ENCODE measurements around the gene PDIA5.

GRCh38 chr3:123078101-123078500, 11.3 kb downstream of the PDIA5 start:
- no peak for TF ChIP-seq KAT7 (CRISPR knock-in tag; IDR thresholded peaks at IDR 0.05; ENCODE audit: borderline replicate concordance)
- TF ChIP-seq, protein P1, sequence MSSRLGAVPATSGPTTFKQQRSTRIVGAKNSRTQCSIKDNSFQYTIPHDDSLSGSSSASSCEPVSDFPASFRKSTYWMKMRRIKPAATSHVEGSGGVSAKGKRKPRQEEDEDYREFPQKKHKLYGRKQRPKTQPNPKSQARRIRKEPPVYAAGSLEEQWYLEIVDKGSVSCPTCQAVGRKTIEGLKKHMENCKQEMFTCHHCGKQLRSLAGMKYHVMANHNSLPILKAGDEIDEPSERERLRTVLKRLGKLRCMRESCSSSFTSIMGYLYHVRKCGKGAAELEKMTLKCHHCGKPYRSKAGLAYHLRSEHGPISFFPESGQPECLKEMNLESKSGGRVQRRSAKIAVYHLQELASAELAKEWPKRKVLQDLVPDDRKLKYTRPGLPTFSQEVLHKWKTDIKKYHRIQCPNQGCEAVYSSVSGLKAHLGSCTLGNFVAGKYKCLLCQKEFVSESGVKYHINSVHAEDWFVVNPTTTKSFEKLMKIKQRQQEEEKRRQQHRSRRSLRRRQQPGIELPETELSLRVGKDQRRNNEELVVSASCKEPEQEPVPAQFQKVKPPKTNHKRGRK (CRISPR knock-in tag; IDR thresholded peaks at IDR 0.05; ENCODE audit: borderline replicate concordance) = no peak
- no peak for TF ChIP-seq FOXJ3 (CRISPR knock-in tag; IDR thresholded peaks at IDR 0.05; ENCODE audit: borderline replicate concordance)
- TF ChIP-seq, protein P2, sequence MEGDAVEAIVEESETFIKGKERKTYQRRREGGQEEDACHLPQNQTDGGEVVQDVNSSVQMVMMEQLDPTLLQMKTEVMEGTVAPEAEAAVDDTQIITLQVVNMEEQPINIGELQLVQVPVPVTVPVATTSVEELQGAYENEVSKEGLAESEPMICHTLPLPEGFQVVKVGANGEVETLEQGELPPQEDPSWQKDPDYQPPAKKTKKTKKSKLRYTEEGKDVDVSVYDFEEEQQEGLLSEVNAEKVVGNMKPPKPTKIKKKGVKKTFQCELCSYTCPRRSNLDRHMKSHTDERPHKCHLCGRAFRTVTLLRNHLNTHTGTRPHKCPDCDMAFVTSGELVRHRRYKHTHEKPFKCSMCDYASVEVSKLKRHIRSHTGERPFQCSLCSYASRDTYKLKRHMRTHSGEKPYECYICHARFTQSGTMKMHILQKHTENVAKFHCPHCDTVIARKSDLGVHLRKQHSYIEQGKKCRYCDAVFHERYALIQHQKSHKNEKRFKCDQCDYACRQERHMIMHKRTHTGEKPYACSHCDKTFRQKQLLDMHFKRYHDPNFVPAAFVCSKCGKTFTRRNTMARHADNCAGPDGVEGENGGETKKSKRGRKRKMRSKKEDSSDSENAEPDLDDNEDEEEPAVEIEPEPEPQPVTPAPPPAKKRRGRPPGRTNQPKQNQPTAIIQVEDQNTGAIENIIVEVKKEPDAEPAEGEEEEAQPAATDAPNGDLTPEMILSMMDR (IDR thresholded peaks at IDR 0.05) = no peak
- TF ChIP-seq E2F4 (CRISPR knock-in tag; IDR thresholded peaks at IDR 0.05; ENCODE audit: borderline replicate concordance, low read depth) = no peak
- TF ChIP-seq USF2 (CRISPR knock-in tag; IDR thresholded peaks at IDR 0.05) = no peak
- no peak for TF ChIP-seq ZNF281 (CRISPR knock-in tag; IDR thresholded peaks at IDR 0.05)

Data from WTC11 (cell line).